ENCODE data around the gene DIPK1B.

DIPK1B gene

DNA sequence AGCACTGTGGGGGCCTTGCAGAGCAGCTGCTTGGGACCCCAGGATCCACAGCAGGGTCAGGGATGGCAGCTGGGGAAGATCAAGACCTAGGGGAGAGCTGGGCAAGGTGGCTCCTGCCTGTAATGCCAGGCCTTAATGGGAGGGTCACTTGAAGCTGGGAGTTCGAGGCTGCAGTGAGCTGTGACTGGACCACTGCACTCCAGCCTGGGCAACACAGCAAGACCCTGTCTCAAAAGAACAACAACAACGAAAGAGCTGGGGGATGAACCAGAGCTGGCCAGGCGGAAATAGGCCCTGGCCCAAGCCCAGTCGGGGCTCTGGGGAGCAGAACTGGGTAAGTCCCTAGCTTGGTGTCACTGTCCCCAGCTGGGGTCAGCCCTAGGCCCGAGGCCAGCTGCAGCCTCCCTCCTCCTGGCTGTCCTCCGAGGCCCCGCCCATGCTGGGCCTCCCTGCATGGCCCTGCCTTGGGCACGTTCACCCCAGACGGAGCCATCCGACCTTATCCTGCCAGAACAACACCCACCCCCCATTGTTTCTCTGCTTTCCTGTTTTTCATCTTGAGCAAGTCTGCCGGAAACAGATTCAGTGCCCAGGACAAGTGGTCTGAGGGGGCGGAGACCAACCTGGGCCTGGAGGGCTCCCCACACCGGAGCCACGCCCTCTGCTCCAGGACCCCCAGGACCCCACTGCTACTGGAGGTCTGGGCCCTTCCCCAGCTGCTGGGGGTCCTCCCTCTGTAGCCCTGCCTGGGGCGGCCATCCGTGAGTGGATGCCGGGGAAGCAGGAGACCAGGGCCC, 1.9 kb downstream of the DIPK1B start:
- H3K4me3 ChIP-seq (ENCODE audit: control insufficient read depth, low read depth, low read length), result no peak overlapping the region
- no peak for DNase-seq (ENCODE audit: low read depth)
- TF ChIP-seq, protein P1, sequence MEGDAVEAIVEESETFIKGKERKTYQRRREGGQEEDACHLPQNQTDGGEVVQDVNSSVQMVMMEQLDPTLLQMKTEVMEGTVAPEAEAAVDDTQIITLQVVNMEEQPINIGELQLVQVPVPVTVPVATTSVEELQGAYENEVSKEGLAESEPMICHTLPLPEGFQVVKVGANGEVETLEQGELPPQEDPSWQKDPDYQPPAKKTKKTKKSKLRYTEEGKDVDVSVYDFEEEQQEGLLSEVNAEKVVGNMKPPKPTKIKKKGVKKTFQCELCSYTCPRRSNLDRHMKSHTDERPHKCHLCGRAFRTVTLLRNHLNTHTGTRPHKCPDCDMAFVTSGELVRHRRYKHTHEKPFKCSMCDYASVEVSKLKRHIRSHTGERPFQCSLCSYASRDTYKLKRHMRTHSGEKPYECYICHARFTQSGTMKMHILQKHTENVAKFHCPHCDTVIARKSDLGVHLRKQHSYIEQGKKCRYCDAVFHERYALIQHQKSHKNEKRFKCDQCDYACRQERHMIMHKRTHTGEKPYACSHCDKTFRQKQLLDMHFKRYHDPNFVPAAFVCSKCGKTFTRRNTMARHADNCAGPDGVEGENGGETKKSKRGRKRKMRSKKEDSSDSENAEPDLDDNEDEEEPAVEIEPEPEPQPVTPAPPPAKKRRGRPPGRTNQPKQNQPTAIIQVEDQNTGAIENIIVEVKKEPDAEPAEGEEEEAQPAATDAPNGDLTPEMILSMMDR (conservative IDR thresholded peaks at IDR 0.05; ENCODE audit: control insufficient read depth, insufficient read depth, low read depth, low read length), result no peak

DNA sequence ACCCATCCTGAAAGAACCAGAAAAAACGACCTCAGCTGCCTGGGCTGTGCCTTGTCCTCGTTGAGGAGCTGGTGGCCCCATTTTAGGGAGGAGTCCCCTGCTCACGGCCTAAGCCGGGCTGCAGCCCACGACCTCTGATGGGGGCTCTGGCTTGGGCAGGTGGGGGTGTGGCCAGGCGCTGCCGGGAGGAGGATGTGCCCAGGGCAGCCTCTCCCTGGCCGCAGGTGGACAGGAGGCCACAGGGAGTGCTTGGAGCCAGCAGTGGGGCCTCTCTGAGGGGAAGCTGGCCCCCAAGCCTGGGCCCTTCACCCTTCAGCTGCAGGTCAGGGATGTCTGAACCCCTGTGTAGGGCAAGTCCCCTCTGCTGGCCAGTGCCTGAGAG, 2.5 kb downstream of the DIPK1B start:
- TF ChIP-seq, protein P1 (conservative IDR thresholded peaks at IDR 0.05; ENCODE audit: control insufficient read depth, insufficient read depth, low read depth, low read length), result no peak
- H3K4me3 ChIP-seq (ENCODE audit: control insufficient read depth, low read depth, low read length), result no peak overlapping the region
- DNase-seq (ENCODE audit: low read depth), result no peak

DNA sequence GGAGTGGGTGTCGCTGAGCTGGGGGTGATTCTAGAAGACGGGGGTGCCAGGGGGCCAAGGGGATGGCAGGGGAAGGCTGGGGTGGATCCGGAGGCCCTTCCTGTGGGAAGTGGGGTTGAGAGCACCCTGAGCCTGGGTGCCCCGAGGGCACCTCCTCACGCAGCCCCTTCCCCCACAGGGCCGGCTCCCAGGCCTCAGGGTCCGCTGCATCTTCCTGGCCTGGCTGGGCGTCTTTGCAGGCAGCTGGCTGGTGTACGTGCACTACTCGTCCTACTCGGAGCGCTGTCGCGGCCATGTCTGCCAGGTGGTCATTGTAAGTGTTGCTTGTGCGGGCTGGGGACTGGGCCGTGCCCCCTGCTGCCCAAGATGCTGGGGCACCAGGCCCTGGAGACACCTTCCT, 5.0 kb downstream of the DIPK1B start:
- no peak for DNase-seq (ENCODE audit: low read depth)
- H3K4me3 ChIP-seq (ENCODE audit: control insufficient read depth, low read depth, low read length), result no peak overlapping the region
- TF ChIP-seq, protein P1 (conservative IDR thresholded peaks at IDR 0.05; ENCODE audit: control insufficient read depth, insufficient read depth, low read depth, low read length), result no peak

DNA sequence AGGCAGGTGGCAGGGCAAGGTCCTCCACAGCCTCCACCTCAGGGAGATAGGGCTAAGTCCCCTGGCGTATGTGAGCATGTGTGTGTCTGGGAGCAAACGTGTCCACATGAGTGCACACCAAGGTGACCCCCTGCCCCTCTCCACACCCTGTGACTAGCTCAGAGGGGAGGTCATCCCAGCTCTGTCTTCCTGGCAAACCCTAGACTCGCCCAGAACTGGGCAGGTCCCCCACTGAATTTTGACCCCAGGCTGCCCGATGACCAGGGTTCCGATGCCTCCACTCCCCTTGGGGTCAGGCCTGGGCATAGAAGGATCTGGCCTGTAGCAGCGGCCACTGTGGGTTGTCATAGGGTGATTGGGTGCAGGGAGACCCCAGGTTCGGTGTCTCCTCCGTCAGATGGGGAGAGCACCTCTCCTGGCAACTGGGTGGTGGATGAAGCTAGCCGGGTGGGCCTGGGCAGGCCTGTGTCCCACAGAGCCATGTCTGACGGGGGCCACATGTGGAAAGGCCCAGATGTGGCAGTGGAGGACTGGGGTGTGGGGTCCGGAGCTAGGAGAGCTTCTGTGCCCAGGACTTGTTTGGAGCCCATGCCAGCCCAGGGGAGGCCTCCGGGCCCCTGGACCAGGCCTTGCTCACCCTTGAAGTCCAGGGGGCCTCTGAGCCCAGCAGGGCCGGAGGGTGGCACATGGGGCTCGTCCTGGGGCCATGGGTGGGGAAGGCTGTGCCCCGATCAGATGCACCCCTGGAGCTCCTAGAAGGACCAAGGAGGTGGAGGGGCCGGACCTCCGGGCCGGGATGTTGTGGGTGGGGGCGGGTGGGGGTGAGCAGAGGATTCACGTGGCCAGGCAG, 6.2 kb downstream of the DIPK1B start:
- no peak for DNase-seq (ENCODE audit: low read depth)
- no peak overlapping the region for H3K4me3 ChIP-seq (ENCODE audit: control insufficient read depth, low read depth, low read length)
- TF ChIP-seq, protein P1 (conservative IDR thresholded peaks at IDR 0.05; ENCODE audit: control insufficient read depth, insufficient read depth, low read depth, low read length), result no peak

DNA sequence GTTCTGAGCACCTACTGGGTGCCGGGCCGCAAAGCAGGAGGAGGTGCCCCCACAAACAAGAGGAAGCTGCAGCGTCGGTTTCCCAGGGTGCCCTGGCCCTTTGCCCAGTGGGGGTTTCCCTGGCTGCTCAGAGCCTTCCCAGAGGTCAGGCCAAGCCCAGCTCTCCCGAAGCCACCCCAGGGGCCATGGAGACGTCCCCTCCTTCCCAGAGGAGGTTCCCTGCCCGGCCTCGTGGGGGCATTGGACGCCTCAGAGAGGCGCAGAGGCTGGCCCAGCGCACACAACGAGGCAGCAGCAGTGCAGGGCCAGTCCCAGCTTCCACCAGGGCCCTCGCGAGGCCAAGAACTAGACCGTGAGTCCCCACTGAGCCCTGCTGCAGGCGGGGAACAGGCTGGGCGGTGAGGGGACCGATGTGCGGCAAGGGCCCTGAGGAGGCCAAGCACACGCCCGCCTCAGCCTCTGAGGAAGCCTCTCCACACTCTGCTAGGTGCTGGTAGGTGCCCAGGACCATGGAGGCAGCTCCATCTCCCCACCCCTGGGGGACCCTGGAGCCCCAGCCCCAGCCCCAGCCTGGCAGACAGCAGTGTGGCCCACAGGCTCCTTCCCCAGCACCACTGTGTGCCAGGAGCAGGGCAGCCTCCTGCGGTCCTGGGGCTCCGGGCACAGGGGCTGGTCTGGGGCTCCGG, 7.0 kb downstream of the DIPK1B start:
- no peak overlapping the region for H3K4me3 ChIP-seq (ENCODE audit: control insufficient read depth, low read depth, low read length)
- no peak for DNase-seq (ENCODE audit: low read depth)
- TF ChIP-seq, protein P1 (conservative IDR thresholded peaks at IDR 0.05; ENCODE audit: control insufficient read depth, insufficient read depth, low read depth, low read length), result no peak

DNA sequence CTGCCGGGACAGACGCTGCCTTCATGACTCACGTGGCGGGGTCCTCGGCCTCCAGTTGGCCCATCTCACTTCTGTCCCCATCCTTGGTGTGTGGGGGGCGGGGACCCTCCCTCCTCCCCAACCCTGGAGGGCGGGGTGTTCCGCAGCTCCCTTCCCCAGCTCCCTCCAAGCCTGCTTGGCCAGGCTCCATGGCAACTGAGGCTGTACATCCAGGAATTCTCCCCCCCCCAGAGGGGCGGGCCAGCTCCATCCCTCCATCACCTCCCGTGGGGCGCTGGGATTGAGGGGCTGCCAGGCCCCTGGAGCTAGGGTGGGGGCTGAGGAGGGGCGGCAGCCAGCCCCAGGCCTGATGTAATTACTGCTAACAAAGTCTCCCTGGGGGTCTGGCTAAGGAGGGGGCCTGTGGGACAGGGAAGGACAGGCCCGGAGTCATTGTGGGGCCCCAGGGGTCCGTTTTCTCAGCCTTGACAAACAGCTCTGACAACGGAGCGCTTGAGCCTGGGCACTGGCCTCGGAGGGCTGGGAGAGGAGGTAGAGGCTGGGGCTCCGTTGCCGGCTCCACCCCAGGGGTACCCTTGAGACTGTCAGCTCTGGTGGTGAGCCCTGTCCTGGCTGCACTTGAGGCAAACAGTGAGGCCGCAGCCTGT, 8.0 kb downstream of the DIPK1B start:
- H3K4me3 ChIP-seq (ENCODE audit: control insufficient read depth, low read depth, low read length), result no peak overlapping the region
- TF ChIP-seq, protein P1 (conservative IDR thresholded peaks at IDR 0.05; ENCODE audit: control insufficient read depth, insufficient read depth, low read depth, low read length), result no peak
- DNase-seq (ENCODE audit: low read depth), result no peak

Measured in fibroblast of mammary gland (primary cell).